ENCODE data around the gene SLC39A6. TPM values are rescaled to one million over a fixed set of nuclear protein-coding genes. Genes with fewer than 3 reads are reported as not detected.
A peak's percentile ranks its signal among the peaks of the same experiment; 100 is the strongest.

Gene SLC39A6
- total and polyA plus RNA-seq, 2 of the 13 experiments (the other 11 are each of a cell fraction or from before 2014, with no cell fraction given), result 41.7 to 59.2 TPM

- Histone ChIP-seq H3K36me3 (replicated peaks in 1 of 2; ENCODE audit: control insufficient read depth in 1 of 2, insufficient read depth in 2 of 2, low read length in 2 of 2) (no peaks in the 10 kb centered on the region), H3K9me3 (ENCODE audit: low read length) (peaks cover 6% of the 10 kb centered on the region; the same call in 1 of the 2 replicates), H3K4me1 (ENCODE audit: insufficient read depth, low read length) (peaks cover 37% of the 10 kb centered on the region), H3K4me2 (ENCODE audit: low read depth, low read length) (peak overlapping the region; percentile 74), H3K27me3 (ENCODE audit: control insufficient read depth in 1 of 2, insufficient read depth in 2 of 2, low read length in 2 of 2) (no peaks in the 10 kb centered on the region), H3K4me3 (replicated peaks in 1 of 3; ENCODE audit: insufficient read depth in 1 of 3, low read depth in 2 of 3, low read length in 3 of 3) (peak overlapping the region in 2 of 3 experiments; percentile 26 to 34; a peak in 2 of 6 replicates), H2AFZ (ENCODE audit: low read length) (peak overlapping the region; percentile 67), H4K20me1 (ENCODE audit: insufficient read depth, low read length) (no peaks in the 10 kb centered on the region), H3K9ac (ENCODE audit: insufficient read depth, low read depth, low read length) (peak overlapping the region; percentile 32; the same call in 1 of the 2 replicates), H3K27ac (ENCODE audit: extremely low read length, insufficient read depth, low read length) (peak overlapping the region; percentile 14), H3K79me2 (ENCODE audit: insufficient read depth, low read length) (no peaks in the 10 kb centered on the region)
- WGBS (ENCODE audit: low lambda C conversion rate), result 19% methylated on average over 6 of the region's 6 CpGs
- in situ Hi-C loops (cut with HindIII; ENCODE audit: extremely low pct_ligation_motif_present, low pct_unique_long_range_greater_than_20kb), result no loop called here
- BruUV-seq (replicated peaks), result no TSS peak
- DNase-seq (ENCODE audit: low spot score) (peak; percentile 58), FAIRE-seq (no peak), ATAC-seq (peak; percentile 87)
- ChIA-PET POLR2A (no interaction called here), CTCF (ENCODE audit: low intra/inter-chr PET ratio, low total read pairs) (no interaction called here)
- intact Hi-C loops (cut with micrococcal nuclease; ENCODE audit: unreplicated experiment), result no loop called here
- TF ChIP-seq HHEX (CRISPR knock-in tag; IDR thresholded peaks at IDR 0.05) (no peak), GTF3A (CRISPR knock-in tag; conservative IDR thresholded peaks at IDR 0.05) (no peak), CEBPG (CRISPR knock-in tag; IDR thresholded peaks at IDR 0.05) (peak; percentile 90), MED1 (CRISPR knock-in tag; IDR thresholded peaks at IDR 0.05) (0 out of 2 replicates have a peak, but pooled peaks have one; percentile 22), TBL1XR1 (IDR thresholded peaks at IDR 0.05; ENCODE audit: borderline replicate concordance, low read length, partially characterized antibody) (peak; percentile 34), ZKSCAN1 (IDR thresholded peaks at IDR 0.05; ENCODE audit: low read length) (peak; percentile 96), FOSL1 (CRISPR knock-in tag; IDR thresholded peaks at IDR 0.05; ENCODE audit: borderline replicate concordance) (0 out of 2 replicates have a peak, but pooled peaks have one; percentile 42), FOXP4 (CRISPR knock-in tag; IDR thresholded peaks at IDR 0.05) (peak; percentile 68), SOX13 (IDR thresholded peaks at IDR 0.05) (no peak), SOX13 (CRISPR knock-in tag; conservative IDR thresholded peaks at IDR 0.05 in 1 of 2, IDR thresholded peaks at IDR 0.05 in 1 of 2) (peak in 1 of 2 experiments; percentile 21; a peak in 1 of 4 replicates), ZNF432 (CRISPR knock-in tag; IDR thresholded peaks at IDR 0.05; ENCODE audit: borderline replicate concordance) (no peak), ZNF563 (CRISPR knock-in tag; IDR thresholded peaks at IDR 0.05) (no peak), ZNF652 (CRISPR knock-in tag; IDR thresholded peaks at IDR 0.05; ENCODE audit: borderline replicate concordance, low read depth) (0 out of 2 replicates have a peak, but pooled peaks have one; percentile 16), HMG20A (CRISPR knock-in tag; IDR thresholded peaks at IDR 0.05; ENCODE audit: borderline replicate concordance) (no peak; the same call in 1 of the 2 replicates), GFI1 (CRISPR knock-in tag; IDR thresholded peaks at IDR 0.05; ENCODE audit: borderline replicate concordance) (no peak), RARA (CRISPR knock-in tag; IDR thresholded peaks at IDR 0.05) (peak; percentile 34; the same call in 1 of the 2 replicates), GLMP (CRISPR knock-in tag; IDR thresholded peaks at IDR 0.05; ENCODE audit: borderline replicate concordance) (no peak), SSRP1 (CRISPR knock-in tag; IDR thresholded peaks at IDR 0.05) (no peak), CREM (IDR thresholded peaks at IDR 0.05) (peak; percentile 28; the same call in 1 of the 2 replicates), CREM (CRISPR knock-in tag; IDR thresholded peaks at IDR 0.05) (no peak), ZNF275 (CRISPR knock-in tag; IDR thresholded peaks at IDR 0.05; ENCODE audit: borderline replicate concordance) (no peak)
Observed at GRCh38 chr18:36075862-36076587, 53.1 kb downstream of the SLC39A6 start.
